SK-N-SH treated with all-trans-retinoic acid at 6 μM for 48 hours (cell line): ENCODE results near the gene TEKTIP1.

Experiments
- ATAC-seq: fragments of 200-7000 bp; cut with Tn5 transposase; 3 replicates; pipeline ENCODE4 v1.9.1; 2020; ENCODE audit warnings: mild to moderate bottlenecking, moderate library complexity
- ARNTL ChIP-seq: fragments of 450-650 bp; formaldehyde crosslinking; IDR thresholded peaks from 2 replicates; pipeline ENCODE4 v1.5.0; 2020; ENCODE audit warnings: low read depth, mild to moderate bottlenecking, moderate library complexity, borderline replicate concordance
- BACH2 ChIP-seq: fragments of 250-450 bp; sonication (Bioruptor Pico); IDR thresholded peaks from 2 replicates; pipeline ENCODE4 v1.9.0; 2021; ENCODE audit warnings: mild to moderate bottlenecking, borderline replicate concordance
- CSDC2 ChIP-seq: fragments of 250-450 bp; sonication (Bioruptor Pico); IDR thresholded peaks from 2 replicates; pipeline ENCODE4 v1.5.0; 2020; ENCODE audit warnings: mild to moderate bottlenecking, moderate library complexity
- CSRNP3 ChIP-seq: fragments of 250-450 bp; sonication (Bioruptor Pico); IDR thresholded peaks from 2 replicates; pipeline ENCODE4 v1.5.1; 2021; ENCODE audit warnings: mild to moderate bottlenecking, moderate library complexity
- ESRRG ChIP-seq: fragments of 250-450 bp; sonication (Bioruptor Pico); IDR thresholded peaks from 2 replicates; pipeline ENCODE4 v1.6.1; 2021; ENCODE audit warnings: mild to moderate bottlenecking
- GLIS3 ChIP-seq: fragments of 250-450 bp; sonication (Bioruptor Pico); IDR thresholded peaks from 2 replicates; pipeline ENCODE4 v1.5.0; 2020; ENCODE audit warnings: mild to moderate bottlenecking, moderate library complexity
- ISL1 ChIP-seq: fragments of 250-450 bp; sonication (Bioruptor Pico); IDR thresholded peaks from 2 replicates; pipeline ENCODE4 v2.1.2; 2022; ENCODE audit warnings: mild to moderate bottlenecking, moderate library complexity
- OSR1 ChIP-seq: fragments of 250-450 bp; sonication (Bioruptor Pico); IDR thresholded peaks from 2 replicates; pipeline ENCODE4 v1.8.0; 2022; ENCODE audit warnings: moderate library complexity, mild to moderate bottlenecking, inconsistent platforms
- POU6F1 ChIP-seq: fragments of 250-450 bp; sonication (Bioruptor Pico); IDR thresholded peaks from 2 replicates; pipeline ENCODE4 v1.8.0; 2021; ENCODE audit warnings: low read depth, mild to moderate bottlenecking, moderate library complexity, borderline replicate concordance
- PPARA ChIP-seq: fragments of 250-450 bp; sonication (Bioruptor Pico); IDR thresholded peaks from 2 replicates; pipeline ENCODE4 v1.5.0; 2020; ENCODE audit warnings: mild to moderate bottlenecking, borderline replicate concordance
- RARB ChIP-seq: fragments of 250-450 bp; sonication (Bioruptor Pico); IDR thresholded peaks from 2 replicates; pipeline ENCODE4 v1.8.0; 2021; ENCODE audit warnings: mild to moderate bottlenecking, moderate library complexity
- SNAI2 ChIP-seq: fragments of 250-450 bp; sonication (Bioruptor Pico); IDR thresholded peaks from 2 replicates; pipeline ENCODE4 v1.5.0; 2020; ENCODE audit warnings: mild to moderate bottlenecking, moderate library complexity
- TCF4 ChIP-seq: fragments of 250-450 bp; sonication (Bioruptor Pico); IDR thresholded peaks from 2 replicates; pipeline ENCODE4 v1.8.0; 2021; ENCODE audit warnings: mild to moderate bottlenecking, moderate library complexity, borderline replicate concordance
- TOX ChIP-seq: fragments of 250-450 bp; sonication (Bioruptor Pico); IDR thresholded peaks from 2 replicates; pipeline ENCODE4 v1.8.0; 2021; ENCODE audit warnings: mild to moderate bottlenecking, moderate library complexity, borderline replicate concordance
- ZC3H10 ChIP-seq: fragments of 250-450 bp; sonication (Bioruptor Pico); IDR thresholded peaks from 2 replicates; pipeline ENCODE4 v1.5.1; 2021; ENCODE audit warnings: mild to moderate bottlenecking, moderate library complexity
- ZFP3 ChIP-seq: fragments of 250-450 bp; sonication (Bioruptor Pico); IDR thresholded peaks from 2 replicates; pipeline ENCODE4 v1.5.0; 2020; ENCODE audit warnings: mild to moderate bottlenecking, moderate library complexity
- ZFP30 ChIP-seq: fragments of 450-650 bp; formaldehyde crosslinking; IDR thresholded peaks from 2 replicates; pipeline ENCODE4 v1.5.0; 2022; ENCODE audit warnings: mild to moderate bottlenecking, moderate library complexity
- ZNF565 ChIP-seq: fragments of 450-650 bp; formaldehyde crosslinking; conservative IDR thresholded peaks from 2 replicates; pipeline ENCODE4 v1.5.0; 2020; ENCODE audit warnings: low read depth, mild to moderate bottlenecking, moderate library complexity
- ZNF70 ChIP-seq: fragments of 450-650 bp; formaldehyde crosslinking; IDR thresholded peaks from 2 replicates; pipeline ENCODE4 v1.5.0; 2020; ENCODE audit warnings: mild to moderate bottlenecking, moderate library complexity
- ZNF8 ChIP-seq: fragments of 450-650 bp; formaldehyde crosslinking; IDR thresholded peaks from 2 replicates; pipeline ENCODE4 v1.5.0; 2020; ENCODE audit warnings: mild to moderate bottlenecking, moderate library complexity
- TF ChIP-seq, protein P1 (sequence below): fragments of 250-450 bp; sonication (Bioruptor Pico); IDR thresholded peaks from 2 replicates; pipeline ENCODE4 v1.5.1; 2020; ENCODE audit warnings: low read depth, mild to moderate bottlenecking, moderate library complexity
- TF ChIP-seq, protein P2 (sequence below): fragments of 250-450 bp; sonication (Bioruptor Pico); IDR thresholded peaks from 2 replicates; pipeline ENCODE4 v1.5.0; 2020; ENCODE audit warnings: mild to moderate bottlenecking, moderate library complexity

TEKTIP1 gene

GRCh38 chr19:3589949-3590348 lies 51.0 kb downstream of the TEKTIP1 start:
- no peak for TF ChIP-seq GLIS3 (CRISPR knock-in tag)
- no peak for TF ChIP-seq ZNF8 (CRISPR knock-in tag)
- no peak for TF ChIP-seq BACH2
- no peak for TF ChIP-seq ZFP3 (CRISPR knock-in tag)
- no peak for ATAC-seq

GRCh38 chr19:3590991-3591659 lies 52.2 kb downstream of the TEKTIP1 start:
- TF ChIP-seq POU6F1 (no peak), SNAI2 (no peak), GLIS3 (CRISPR knock-in tag) (no peak), ZFP30 (no peak), CSRNP3 (CRISPR knock-in tag) (no peak), ZC3H10 (CRISPR knock-in tag) (no peak), ZNF8 (CRISPR knock-in tag) (no peak), TOX (CRISPR knock-in tag) (no peak), TCF4 (CRISPR knock-in tag) (no peak), ZFP3 (CRISPR knock-in tag) (no peak)
- TF ChIP-seq, protein P1, sequence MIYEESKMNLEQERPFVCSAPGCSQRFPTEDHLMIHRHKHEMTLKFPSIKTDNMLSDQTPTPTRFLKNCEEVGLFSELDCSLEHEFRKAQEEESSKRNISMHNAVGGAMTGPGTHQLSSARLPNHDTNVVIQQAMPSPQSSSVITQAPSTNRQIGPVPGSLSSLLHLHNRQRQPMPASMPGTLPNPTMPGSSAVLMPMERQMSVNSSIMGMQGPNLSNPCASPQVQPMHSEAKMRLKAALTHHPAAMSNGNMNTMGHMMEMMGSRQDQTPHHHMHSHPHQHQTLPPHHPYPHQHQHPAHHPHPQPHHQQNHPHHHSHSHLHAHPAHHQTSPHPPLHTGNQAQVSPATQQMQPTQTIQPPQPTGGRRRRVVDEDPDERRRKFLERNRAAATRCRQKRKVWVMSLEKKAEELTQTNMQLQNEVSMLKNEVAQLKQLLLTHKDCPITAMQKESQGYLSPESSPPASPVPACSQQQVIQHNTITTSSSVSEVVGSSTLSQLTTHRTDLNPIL (CRISPR knock-in tag) = no peak
- TF ChIP-seq, all 23 proteins: peak for 0
- no peak for ATAC-seq

- TF ChIP-seq OSR1 (CRISPR knock-in tag) (no peak), ISL1 (CRISPR knock-in tag) (no peak), SNAI2 (no peak), RARB (no peak), ZC3H10 (CRISPR knock-in tag) (no peak), PPARA (CRISPR knock-in tag) (no peak), ZNF70 (CRISPR knock-in tag) (no peak)
- TF ChIP-seq, protein P2, sequence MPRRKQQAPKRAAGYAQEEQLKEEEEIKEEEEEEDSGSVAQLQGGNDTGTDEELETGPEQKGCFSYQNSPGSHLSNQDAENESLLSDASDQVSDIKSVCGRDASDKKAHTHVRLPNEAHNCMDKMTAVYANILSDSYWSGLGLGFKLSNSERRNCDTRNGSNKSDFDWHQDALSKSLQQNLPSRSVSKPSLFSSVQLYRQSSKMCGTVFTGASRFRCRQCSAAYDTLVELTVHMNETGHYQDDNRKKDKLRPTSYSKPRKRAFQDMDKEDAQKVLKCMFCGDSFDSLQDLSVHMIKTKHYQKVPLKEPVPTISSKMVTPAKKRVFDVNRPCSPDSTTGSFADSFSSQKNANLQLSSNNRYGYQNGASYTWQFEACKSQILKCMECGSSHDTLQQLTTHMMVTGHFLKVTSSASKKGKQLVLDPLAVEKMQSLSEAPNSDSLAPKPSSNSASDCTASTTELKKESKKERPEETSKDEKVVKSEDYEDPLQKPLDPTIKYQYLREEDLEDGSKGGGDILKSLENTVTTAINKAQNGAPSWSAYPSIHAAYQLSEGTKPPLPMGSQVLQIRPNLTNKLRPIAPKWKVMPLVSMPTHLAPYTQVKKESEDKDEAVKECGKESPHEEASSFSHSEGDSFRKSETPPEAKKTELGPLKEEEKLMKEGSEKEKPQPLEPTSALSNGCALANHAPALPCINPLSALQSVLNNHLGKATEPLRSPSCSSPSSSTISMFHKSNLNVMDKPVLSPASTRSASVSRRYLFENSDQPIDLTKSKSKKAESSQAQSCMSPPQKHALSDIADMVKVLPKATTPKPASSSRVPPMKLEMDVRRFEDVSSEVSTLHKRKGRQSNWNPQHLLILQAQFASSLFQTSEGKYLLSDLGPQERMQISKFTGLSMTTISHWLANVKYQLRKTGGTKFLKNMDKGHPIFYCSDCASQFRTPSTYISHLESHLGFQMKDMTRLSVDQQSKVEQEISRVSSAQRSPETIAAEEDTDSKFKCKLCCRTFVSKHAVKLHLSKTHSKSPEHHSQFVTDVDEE (CRISPR knock-in tag) = no peak
- no peak for ATAC-seq
Observed at GRCh38 chr19:3591876-3592613, 53.1 kb downstream of the TEKTIP1 start.

DNA sequence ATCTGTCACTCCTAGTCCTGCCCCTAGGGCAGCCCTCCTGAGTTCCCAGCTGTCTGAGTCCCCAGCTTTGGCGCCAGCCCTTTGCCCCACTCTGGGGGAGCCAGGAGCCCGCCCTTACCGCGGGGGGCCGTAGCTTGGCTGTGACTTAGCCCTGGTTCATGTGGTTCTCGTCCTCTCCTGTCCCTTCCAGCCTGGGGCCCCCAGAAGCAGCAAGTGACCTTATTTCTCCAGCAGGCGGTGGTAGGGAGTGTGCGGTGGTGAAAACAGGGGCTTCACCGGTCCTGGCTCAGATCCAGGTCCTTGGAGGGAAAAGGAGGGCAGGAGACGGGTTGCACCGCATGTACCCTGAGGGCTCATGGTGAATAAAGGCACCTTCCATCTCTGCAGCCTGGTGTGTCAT lies 54.2 kb downstream of the TEKTIP1 start:
- no peak for ATAC-seq
- TF ChIP-seq BACH2 (no peak), ZC3H10 (CRISPR knock-in tag) (no peak), POU6F1 (no peak), ESRRG (no peak), ZNF8 (CRISPR knock-in tag) (no peak), ISL1 (CRISPR knock-in tag) (no peak), OSR1 (CRISPR knock-in tag) (no peak), SNAI2 (no peak), ZNF70 (CRISPR knock-in tag) (no peak), CSRNP3 (CRISPR knock-in tag) (no peak), ZFP30 (no peak), ZNF565 (CRISPR knock-in tag) (no peak), PPARA (CRISPR knock-in tag) (no peak), RARB (no peak), CSDC2 (CRISPR knock-in tag) (no peak), ARNTL (no peak), GLIS3 (CRISPR knock-in tag) (no peak)
- TF ChIP-seq, protein P1 (CRISPR knock-in tag) = no peak
